Naive thymus-derived CD4-positive, alpha-beta T cell (primary cell): ENCODE measurements around the gene TM4SF20. TPM values are rescaled to one million over a fixed set of nuclear protein-coding genes. Genes with fewer than 3 reads are reported as not detected.

Source experiments
- ATAC-seq: fragments of 150-1000 bp; cut with Tn5 transposase; 2 replicates; pipeline ENCODE4 v1.10.0; 2021; ENCODE audit warnings: mild to moderate bottlenecking, moderate library complexity
- CTCF ChIA-PET: fragments of 350-600 bp; sonication (Branson Sonifier 250); formaldehyde crosslinking; loops from one replicate; lab custom pipeline; 2021; ENCODE audit warnings: antibody characterized with exemption; lab: Charles Lee
- POLR2A ChIA-PET: fragments of 350-600 bp; sonication (Branson Sonifier 250); formaldehyde crosslinking; loops from one replicate; lab custom pipeline; 2021; ENCODE audit warnings: antibody characterized with exemption, inconsistent platforms; lab: Charles Lee
- DNase-seq, 9 donors: peaks; one replicate each; pipeline versions ENCODE4 v3.0.0 to v3.0.0-alpha.2; 2020 to 2022; ENCODE audit warnings: mixed read lengths in 1 of 9
- H3K27ac ChIP-seq: one replicate; pipeline ENCODE4 v1.7.0; 2013; ENCODE audit warnings: mild to moderate bottlenecking, low read depth, low read length, moderate library complexity
- H3K27me3 ChIP-seq, 2 donors: one replicate each; pipeline ENCODE4 v1.7.0; 2013; ENCODE audit warnings: low read length in 2 of 2, mild to moderate bottlenecking in 2 of 2, moderate library complexity in 2 of 2; ENCODE audit not compliant: control insufficient read depth in 2 of 2, insufficient read depth in 2 of 2
- H3K36me3 ChIP-seq, 3 experiments: 1 replicate in 2 of 3; 2 replicates in 1 of 3; pipeline ENCODE4 v1.7.0; 2013; ENCODE audit warnings: low read length in 3 of 3, mild to moderate bottlenecking in 3 of 3, moderate library complexity in 1 of 3; ENCODE audit not compliant: insufficient read depth in 3 of 3, control insufficient read depth in 2 of 3
- H3K4me1 ChIP-seq, 2 donors: one replicate each; pipeline ENCODE4 v1.7.0; 2013; ENCODE audit warnings: low read length in 2 of 2, mild to moderate bottlenecking in 2 of 2, moderate library complexity in 1 of 2; ENCODE audit not compliant: control insufficient read depth in 2 of 2, insufficient read depth in 2 of 2
- H3K4me3 ChIP-seq: 2 replicates; pipeline ENCODE4 v1.7.0; 2013; ENCODE audit warnings: mild to moderate bottlenecking, low read length
- H3K9me3 ChIP-seq, 3 experiments: 1 replicate in 2 of 3; 2 replicates in 1 of 3; pipeline ENCODE4 v1.7.0; 2013; ENCODE audit warnings: low read length in 3 of 3; ENCODE audit not compliant: control insufficient read depth in 2 of 3
- H3K27ac Mint-ChIP-seq, 9 donors: one replicate each; pipeline ENCODE4 v1.8.0; 2020 to 2022; ENCODE audit warnings: mixed read lengths in 9 of 9, mild to moderate bottlenecking in 8 of 9, moderate library complexity in 5 of 9, inconsistent platforms in 2 of 9
- H3K27me3 Mint-ChIP-seq, 5 donors: one replicate each; pipeline ENCODE4 v1.8.0; 2021 to 2022; ENCODE audit warnings: mixed read lengths in 5 of 5, mild to moderate bottlenecking in 1 of 5
- H3K36me3 Mint-ChIP-seq, 5 donors: one replicate each; pipeline ENCODE4 v1.8.0; 2020 to 2022; ENCODE audit warnings: mixed read lengths in 5 of 5, mild to moderate bottlenecking in 3 of 5, inconsistent platforms in 1 of 5
- H3K4me1 Mint-ChIP-seq, 7 donors: one replicate each; pipeline ENCODE4 v1.8.0; 2020 to 2022; ENCODE audit warnings: mixed read lengths in 7 of 7, mild to moderate bottlenecking in 3 of 7, inconsistent platforms in 1 of 7
- H3K4me3 Mint-ChIP-seq, 10 donors: one replicate each; pipeline ENCODE4 v1.8.0; 2020 to 2022; ENCODE audit warnings: mild to moderate bottlenecking in 10 of 10, mixed read lengths in 10 of 10, moderate library complexity in 6 of 10, inconsistent platforms in 2 of 10
- H3K9me3 Mint-ChIP-seq, 11 donors: one replicate each; pipeline ENCODE4 v1.8.0; 2020 to 2022; ENCODE audit warnings: mixed read lengths in 11 of 11, mild to moderate bottlenecking in 4 of 11, inconsistent platforms in 1 of 11, moderate library complexity in 1 of 11
- intact Hi-C, 2 donors: fragments of 100-400 bp; cut with micrococcal nuclease; formaldehyde crosslinking; loops; one replicate each; pipeline ENCODE4 v1.15.1; 2023
- polyA plus RNA-seq, 2 donors: library from polyadenylated mRNA; unstranded; fragments of 300-500 nt; fragmentation: Illumina TruSeq; gene quantifications; one replicate each; pipeline ENCODE4 v1.2.3, GENCODE V29; 2021
- total RNA-seq, 6 experiments: library from RNA in 5 of 6; stranded (reverse) in 5 of 6; gene quantifications; 1 replicate in 5 of 6; 2 replicates in 1 of 6; pipeline ENCODE4 v1.2.3 and lab custom pipeline; 2021 to 2026

The TM4SF20 gene
- total and polyA plus RNA-seq, 7 experiments from 2014 or later = 0.09 TPM; not detected in 6

DNA sequence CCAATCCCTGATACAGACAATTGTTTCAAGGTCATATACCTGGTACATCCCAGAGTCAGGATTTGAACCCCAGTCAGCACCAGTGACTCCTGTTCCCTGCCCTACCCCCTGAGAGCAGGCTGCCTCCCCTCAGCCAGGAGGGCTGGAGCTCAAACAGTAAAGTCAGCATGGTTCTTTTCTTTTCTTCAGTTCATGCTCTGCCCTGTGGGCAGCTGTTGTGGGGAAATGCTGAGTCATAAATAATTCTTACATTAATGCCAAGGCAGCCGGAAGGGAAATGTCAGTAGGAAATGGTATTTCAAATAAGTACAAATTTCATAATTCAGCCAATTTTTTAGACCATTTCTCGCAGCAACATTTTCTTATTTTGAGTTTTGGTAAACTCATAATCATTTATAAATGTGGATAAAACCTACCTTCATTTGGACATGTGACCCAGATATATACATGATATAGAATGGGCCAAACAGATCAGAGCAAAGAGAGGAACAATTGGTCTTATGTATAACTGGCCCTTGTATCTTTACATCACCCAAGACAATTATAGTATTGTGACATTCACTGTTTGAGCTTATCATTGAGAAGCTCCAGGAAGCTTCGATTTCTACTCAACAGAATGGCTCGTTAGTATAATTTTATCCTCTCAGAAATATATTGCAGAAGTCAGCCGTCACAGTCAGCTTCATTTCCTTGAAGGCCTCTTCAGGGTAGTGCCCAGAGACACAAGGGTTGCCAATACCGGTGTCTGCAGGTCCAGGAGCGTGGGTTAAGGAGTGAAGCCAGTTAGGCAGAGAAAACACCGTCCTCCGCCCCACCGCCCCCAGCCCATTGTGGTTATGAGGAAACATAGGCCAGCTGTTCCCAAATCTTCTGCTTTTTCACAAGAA, 36.7 kb upstream of the TM4SF20 start:
- Mint-ChIP-seq H3K4me3 (no peak overlapping the region), H3K9me3 (peaks cover 0 to 2% (median 0%) of the 10 kb centered on the region in 11 donors), H3K27ac (peak overlapping the region in 1 of 9 donors; percentile 46), H3K4me1 (peaks cover 0 to 29% (median 16%) of the 10 kb centered on the region in 7 donors), H3K36me3 (no peaks in the 10 kb centered on the region), H3K27me3 (no peaks in the 10 kb centered on the region)
- intact Hi-C loops = no loop called here
- Histone ChIP-seq H3K4me3 (no peak overlapping the region), H3K36me3 (no peaks in the 10 kb centered on the region), H3K27me3 (no peaks in the 10 kb centered on the region), H3K27ac (no peak overlapping the region), H3K9me3 (no peaks in the 10 kb centered on the region), H3K4me1 (no peaks in the 10 kb centered on the region)
- ChIA-PET POLR2A (no interaction called here), CTCF (no interaction called here)
- ATAC-seq (peak; percentile 66), DNase-seq (no peak)

DNA sequence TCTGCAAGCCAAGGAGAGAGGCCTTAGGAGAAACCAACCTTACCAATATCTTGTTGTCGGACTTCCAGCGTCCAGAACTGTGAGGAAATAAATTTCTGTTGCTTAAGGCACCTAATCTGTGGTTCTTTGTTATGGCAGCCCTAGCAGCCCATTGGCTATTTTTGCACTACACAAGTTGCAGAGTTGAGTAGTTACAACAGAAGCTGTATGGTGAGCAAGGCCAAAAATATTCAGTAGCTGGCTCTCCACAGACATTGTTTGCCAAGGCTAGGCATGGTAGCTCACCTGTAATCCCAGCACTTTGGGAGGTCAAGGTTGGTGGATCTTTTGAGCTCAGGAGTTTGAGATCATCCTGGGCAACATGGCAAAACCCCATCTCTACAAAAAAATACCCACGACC, 35.7 kb upstream of the TM4SF20 start:
- no peaks in the 10 kb centered on the region for H3K27me3 Mint-ChIP-seq
- peaks cover 0 to 2% (median 0%) of the 10 kb centered on the region in 11 donors for H3K9me3 Mint-ChIP-seq
- DNase-seq (no peak), ATAC-seq (no peak)
- Histone ChIP-seq H3K9me3 (no peaks in the 10 kb centered on the region), H3K36me3 (no peaks in the 10 kb centered on the region), H3K4me3 (no peak overlapping the region), H3K27me3 (no peaks in the 10 kb centered on the region), H3K27ac (no peak overlapping the region), H3K4me1 (no peaks in the 10 kb centered on the region)
- H3K27ac Mint-ChIP-seq = no peak overlapping the region
- peaks cover 0 to 29% (median 17%) of the 10 kb centered on the region in 7 donors for H3K4me1 Mint-ChIP-seq
- ChIA-PET CTCF (no interaction called here), POLR2A (no interaction called here)
- no peak overlapping the region for H3K4me3 Mint-ChIP-seq
- intact Hi-C loops = no loop called here
- no peaks in the 10 kb centered on the region for H3K36me3 Mint-ChIP-seq

DNA sequence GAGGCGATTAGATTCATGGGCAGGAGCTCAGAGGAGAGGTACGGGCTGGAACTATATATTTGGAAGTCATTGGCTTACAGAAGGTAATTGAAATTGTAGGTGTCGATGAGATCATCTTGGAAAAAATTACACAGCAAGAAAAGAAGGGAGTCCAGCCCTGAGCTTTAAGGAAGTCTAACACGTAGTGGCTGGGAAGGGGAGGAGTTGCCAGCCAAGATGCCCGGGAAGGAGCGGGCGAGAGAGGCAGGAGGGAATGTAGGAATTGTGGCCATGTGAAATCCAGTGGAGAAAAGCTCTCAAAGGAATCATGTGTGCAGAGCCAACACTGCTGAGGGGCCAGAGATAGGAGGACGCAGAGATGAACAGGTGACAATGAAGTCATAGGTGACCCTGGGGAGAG, 34.3 kb upstream of the TM4SF20 start:
- Histone ChIP-seq H3K9me3 (no peaks in the 10 kb centered on the region), H3K4me3 (no peak overlapping the region), H3K27me3 (no peaks in the 10 kb centered on the region), H3K4me1 (no peaks in the 10 kb centered on the region), H3K36me3 (no peaks in the 10 kb centered on the region), H3K27ac (no peak overlapping the region)
- H3K4me1 Mint-ChIP-seq = peaks cover 0 to 29% (median 17%) of the 10 kb centered on the region in 7 donors
- DNase-seq (no peak), ATAC-seq (no peak)
- peak overlapping the region in 1 of 9 donors; percentile 15 for H3K27ac Mint-ChIP-seq
- CTCF ChIA-PET = no interaction called here
- intact Hi-C loops = no loop called here
- peaks cover 0 to 2% (median 0%) of the 10 kb centered on the region in 11 donors for H3K9me3 Mint-ChIP-seq
- POLR2A ChIA-PET = no interaction called here
- no peaks in the 10 kb centered on the region for H3K27me3 Mint-ChIP-seq
- no peak overlapping the region for H3K4me3 Mint-ChIP-seq
- no peaks in the 10 kb centered on the region for H3K36me3 Mint-ChIP-seq

- ATAC-seq = no peak
- no peaks in the 10 kb centered on the region for H3K36me3 ChIP-seq
- no peaks in the 10 kb centered on the region for H3K27me3 ChIP-seq
- Mint-ChIP-seq H3K4me1 (peaks cover 0 to 29% (median 17%) of the 10 kb centered on the region in 7 donors), H3K27ac (no peak overlapping the region), H3K4me3 (no peak overlapping the region), H3K27me3 (no peaks in the 10 kb centered on the region), H3K9me3 (peaks cover 0 to 2% (median 0%) of the 10 kb centered on the region in 11 donors), H3K36me3 (no peaks in the 10 kb centered on the region)
- intact Hi-C loops = no loop called here
- CTCF ChIA-PET = no interaction called here
- H3K27ac ChIP-seq = no peak overlapping the region
- DNase-seq = no peak
- no peaks in the 10 kb centered on the region for H3K9me3 ChIP-seq
- no peak overlapping the region for H3K4me3 ChIP-seq
- POLR2A ChIA-PET = no interaction called here
- H3K4me1 ChIP-seq = no peaks in the 10 kb centered on the region
Measured at GRCh38 chr2:227412877-227413276, 33.8 kb upstream of the TM4SF20 start.

DNA sequence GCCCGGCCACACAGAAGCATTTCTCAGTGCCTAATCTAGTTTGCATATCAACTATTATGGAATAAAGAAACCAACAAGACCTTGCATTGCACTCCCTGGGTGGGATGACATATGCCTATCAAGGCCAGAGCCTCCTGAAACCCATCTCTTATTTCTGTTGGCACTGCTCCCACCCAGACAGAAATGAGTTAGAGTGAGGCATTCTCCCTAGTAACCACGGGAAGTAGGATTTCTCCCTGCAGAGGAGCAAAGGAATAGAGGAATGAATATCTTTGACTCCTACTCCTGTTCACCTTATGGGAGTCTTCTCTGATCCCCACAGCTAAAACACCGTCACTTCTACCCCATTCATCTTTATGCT, 32.9 kb upstream of the TM4SF20 start:
- H3K36me3 Mint-ChIP-seq = no peaks in the 10 kb centered on the region
- H3K27ac ChIP-seq = no peak overlapping the region
- no peaks in the 10 kb centered on the region for H3K27me3 Mint-ChIP-seq
- peaks cover 0 to 2% (median 0%) of the 10 kb centered on the region in 11 donors for H3K9me3 Mint-ChIP-seq
- no peaks in the 10 kb centered on the region for H3K27me3 ChIP-seq
- H3K4me3 Mint-ChIP-seq = no peak overlapping the region
- H3K27ac Mint-ChIP-seq = peak overlapping the region in 5 of 9 donors; percentile 25 to 62 (median 56)
- intact Hi-C loops = loop anchor here in 1 of 2 donors (2.0 kb wide), 1 partner anchor 49 kb away; no protein-coding TSS in a partner anchor
- no peaks in the 10 kb centered on the region for H3K36me3 ChIP-seq
- no peaks in the 10 kb centered on the region for H3K4me1 ChIP-seq
- no peak overlapping the region for H3K4me3 ChIP-seq
- ChIA-PET CTCF (no interaction called here), POLR2A (no interaction called here)
- peaks cover 0 to 29% (median 17%) of the 10 kb centered on the region in 7 donors for H3K4me1 Mint-ChIP-seq
- H3K9me3 ChIP-seq = no peaks in the 10 kb centered on the region
- DNase-seq = no peak
- ATAC-seq = no peak

- H3K4me3 ChIP-seq = no peak overlapping the region
- ChIA-PET CTCF (no interaction called here), POLR2A (no interaction called here)
- intact Hi-C loops = loop anchor here in 1 of 2 donors (2.0 kb wide), 1 partner anchor 49 kb away; no protein-coding TSS in a partner anchor
- peak in 2 of 9 donors; percentile 0 to 64 for DNase-seq
- H3K9me3 ChIP-seq = no peaks in the 10 kb centered on the region
- Mint-ChIP-seq H3K36me3 (no peaks in the 10 kb centered on the region), H3K4me1 (peaks cover 0 to 32% (median 18%) of the 10 kb centered on the region in 7 donors), H3K27me3 (no peaks in the 10 kb centered on the region), H3K9me3 (peaks cover 0 to 2% (median 0%) of the 10 kb centered on the region in 11 donors), H3K27ac (peak overlapping the region; percentile 8 to 87 (median 55)), H3K4me3 (peak overlapping the region in 1 of 10 donors; percentile 55)
- H3K27me3 ChIP-seq = no peaks in the 10 kb centered on the region
- no peak overlapping the region for H3K27ac ChIP-seq
- peak; percentile 29 for ATAC-seq
- H3K4me1 ChIP-seq = no peaks in the 10 kb centered on the region
- no peaks in the 10 kb centered on the region for H3K36me3 ChIP-seq
Measured at GRCh38 chr2:227411320-227411989, 32.3 kb upstream of the TM4SF20 start.
